GM18951 (cell line): Measurements from ENCODE around the gene SLC22A3.
"Not testable (repeated sequence)": the region's sequence is repeated elsewhere in the genome, so short reads cannot be mapped to it uniquely, and the experiment has no call there.

Experiments
- POLR2A ChIP-seq: IDR thresholded peaks from 4 replicates; pipeline ENCODE4 v1.6.1; 2011; ENCODE audit warnings: mild to moderate bottlenecking; ENCODE audit not compliant: insufficient read length, insufficient read depth; ENCODE audit errors: extremely low read depth
- in situ Hi-C: fragments of 300-500 bp; cut with MboI; formaldehyde crosslinking; loops from one replicate; pipeline ENCODE4 v1.12.0; 2022; ENCODE audit warnings: low sequenced_read_pairs, mixed read lengths, inconsistent platforms; ENCODE audit not compliant: unreplicated experiment

The SLC22A3 gene

DNA sequence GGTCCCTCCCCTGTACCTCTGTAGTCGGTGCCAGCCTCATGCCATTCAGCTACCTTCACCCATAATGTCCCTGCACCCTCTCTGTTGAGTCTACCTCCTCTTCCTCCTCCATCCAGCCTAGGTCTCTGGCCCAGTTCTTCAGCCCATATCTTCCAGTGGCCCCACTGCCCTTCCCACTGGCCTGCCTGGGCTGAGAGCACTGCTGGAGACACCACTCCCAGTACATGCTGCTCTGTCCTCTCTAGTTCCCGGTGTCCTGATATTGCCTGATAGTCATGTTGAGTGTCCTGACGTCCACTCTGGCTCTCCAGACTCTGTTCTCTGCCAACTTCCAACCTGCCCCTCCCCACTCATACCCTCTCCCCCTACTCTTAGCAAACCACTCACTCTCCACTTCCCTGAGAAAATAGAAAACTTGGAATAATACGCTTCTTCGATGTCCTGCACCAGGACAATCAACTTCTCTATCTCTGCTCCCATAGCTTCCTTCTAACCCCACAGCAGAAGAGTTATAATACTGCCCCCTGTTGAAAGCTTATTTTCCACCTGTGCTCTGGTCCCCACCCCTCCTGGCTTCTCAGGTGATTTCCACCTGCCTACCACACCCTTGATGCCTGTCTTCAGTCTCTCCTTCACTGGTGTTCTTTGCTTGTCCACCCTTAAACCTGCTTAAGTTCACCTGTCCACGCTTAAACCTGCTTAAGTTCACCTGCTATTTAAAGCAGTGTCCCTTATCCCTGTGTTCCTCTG, 19.8 kb downstream of the SLC22A3 start:
- in situ Hi-C loops = no loop called here

GRCh38 chr6:160368670-160369069, 20.5 kb downstream of the SLC22A3 start:
- in situ Hi-C loops = no loop called here
- no peak for TF ChIP-seq POLR2A

More for the DNA sequence above, 19.8 kb downstream of the SLC22A3 start:
- TF ChIP-seq POLR2A = no peak

DNA sequence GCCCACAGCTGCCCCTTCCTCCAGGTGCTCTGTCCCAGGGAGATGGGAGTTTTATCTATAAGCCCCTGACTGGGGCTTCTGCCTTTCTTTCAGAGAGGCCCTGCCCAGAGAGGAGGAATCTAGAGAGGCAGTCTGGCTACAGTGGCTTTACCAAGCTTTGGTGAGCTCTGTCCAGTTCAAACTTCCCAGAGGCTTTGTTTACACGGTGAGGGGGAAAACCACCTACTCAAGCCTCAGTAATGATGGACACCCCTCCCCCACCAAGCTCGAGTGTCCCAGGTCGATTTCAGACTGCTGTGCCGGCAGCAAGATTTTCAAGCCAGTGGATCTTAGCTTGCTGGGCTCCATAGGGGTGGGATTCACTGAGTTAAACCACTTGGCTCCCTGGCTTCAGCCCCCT, 25.4 kb downstream of the SLC22A3 start:
- in situ Hi-C loops = not testable (repeated sequence)

GRCh38 chr6:160374836-160375560, 26.8 kb downstream of the SLC22A3 start:
- TF ChIP-seq POLR2A = no peak
- in situ Hi-C loops = no loop called here

GRCh38 chr6:160375561-160375949, 27.4 kb downstream of the SLC22A3 start:
- TF ChIP-seq POLR2A = no peak
- in situ Hi-C loops = no loop called here

GRCh38 chr6:160376445-160376844, 28.3 kb downstream of the SLC22A3 start:
- no peak for TF ChIP-seq POLR2A
- in situ Hi-C loops = no loop called here

DNA sequence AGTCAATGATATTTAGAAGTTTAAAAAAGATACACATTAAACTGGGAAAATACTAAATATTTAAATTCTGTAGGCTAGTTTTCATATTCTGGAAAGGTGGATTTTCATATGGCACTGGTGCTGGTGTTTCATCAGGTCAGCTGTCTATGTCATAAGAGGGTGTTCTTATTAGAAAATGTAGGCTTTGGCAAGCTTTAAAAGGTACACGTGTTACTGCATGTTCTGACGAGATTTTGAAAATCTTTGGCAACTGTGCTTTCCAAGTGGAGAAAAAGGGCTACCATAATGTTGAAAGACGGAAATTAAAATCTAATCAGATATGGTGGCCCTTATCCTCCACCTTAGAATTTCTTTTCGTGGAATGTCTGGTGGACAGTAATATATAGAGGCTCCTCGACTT, 30.0 kb downstream of the SLC22A3 start:
- TF ChIP-seq POLR2A = no peak
- in situ Hi-C loops = no loop called here

DNA sequence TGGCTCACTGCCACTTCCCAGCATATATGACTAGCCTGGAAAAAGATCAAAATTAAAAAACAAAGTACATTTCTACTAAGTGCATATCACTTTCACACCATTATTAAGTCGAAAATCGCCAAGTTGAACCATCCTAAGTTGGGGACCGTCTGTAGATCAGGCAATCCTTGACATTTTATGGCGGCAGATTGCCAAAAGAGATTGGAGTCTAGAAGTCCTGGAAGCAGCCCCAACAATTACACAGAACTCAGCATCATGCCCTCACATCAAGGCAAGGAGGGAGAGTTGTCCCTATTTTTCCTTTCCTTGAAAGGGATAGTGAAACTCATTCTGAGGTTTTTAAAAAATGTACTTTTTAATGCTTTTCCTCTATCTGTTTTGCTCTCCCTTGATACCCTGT, 30.7 kb downstream of the SLC22A3 start:
- in situ Hi-C loops = no loop called here
- no peak for TF ChIP-seq POLR2A

DNA sequence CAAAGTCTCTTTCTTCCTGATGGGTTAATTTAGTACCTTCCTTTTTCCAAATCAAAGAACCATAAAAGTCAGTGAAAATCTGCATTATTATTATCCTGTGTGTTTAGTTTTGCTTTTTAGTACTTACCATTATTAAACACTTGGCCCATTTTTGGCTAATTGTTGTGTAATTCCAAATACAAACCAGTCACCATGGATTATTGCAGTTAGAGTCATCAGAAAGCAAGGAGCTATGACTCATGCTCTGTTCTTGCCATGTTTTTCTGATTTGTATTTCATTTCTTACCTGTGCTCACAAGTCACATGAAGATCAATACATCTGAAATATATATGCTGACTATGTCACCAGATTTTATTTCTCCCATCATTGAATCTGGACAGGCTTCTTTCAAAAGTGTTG, 31.3 kb downstream of the SLC22A3 start:
- in situ Hi-C loops = no loop called here
- no peak for TF ChIP-seq POLR2A

DNA sequence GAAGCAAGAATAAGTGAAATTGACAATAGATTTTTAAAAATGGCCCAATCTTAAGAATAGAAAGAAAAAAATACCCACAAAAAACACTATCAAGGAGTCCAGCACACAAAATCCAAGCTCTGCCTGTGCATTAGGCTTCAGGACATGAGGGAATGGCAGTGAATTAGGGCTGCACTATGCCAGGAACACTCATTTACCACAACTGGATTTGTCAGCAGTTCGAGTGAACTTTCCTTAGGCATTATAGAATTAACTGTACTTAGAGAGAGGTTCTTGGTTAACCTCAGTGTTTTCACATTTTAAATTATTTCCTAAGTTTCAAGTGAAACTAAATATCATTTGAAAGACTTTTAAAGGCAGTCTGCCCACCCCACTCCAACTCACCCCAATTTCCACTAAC, 34.8 kb downstream of the SLC22A3 start:
- in situ Hi-C loops = no loop called here
- TF ChIP-seq POLR2A = no peak

DNA sequence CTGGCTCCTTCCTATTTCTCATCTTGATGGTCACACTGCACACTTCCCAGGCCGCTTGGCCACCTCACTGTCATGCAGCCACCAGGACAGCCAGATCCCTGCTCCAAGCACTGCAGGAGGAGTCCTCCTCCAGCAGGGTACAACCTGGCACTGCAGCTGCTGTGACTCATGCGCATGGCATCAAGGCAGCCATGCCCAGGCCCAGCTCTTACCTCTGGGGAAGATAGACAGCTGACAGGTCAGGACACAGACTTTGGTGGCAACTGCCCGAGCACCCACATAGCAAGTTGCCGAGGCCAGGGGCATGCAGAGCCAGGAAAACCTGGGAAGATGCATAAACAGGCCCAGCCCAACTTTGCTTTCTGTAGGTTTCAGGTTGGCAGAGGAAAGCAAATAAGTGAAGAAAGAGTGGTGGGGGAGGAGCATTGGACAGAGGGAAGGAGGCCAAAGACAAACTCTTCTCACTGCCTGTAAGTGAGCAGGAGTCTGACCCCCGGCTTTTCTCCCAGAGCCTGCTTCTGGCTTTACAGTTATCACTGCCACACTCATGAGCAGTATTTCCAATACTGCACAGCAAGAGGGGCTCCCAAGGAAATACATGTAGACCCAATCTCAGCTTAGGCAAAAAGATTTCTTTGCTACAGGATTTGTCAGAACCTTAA, 38.8 kb downstream of the SLC22A3 start:
- in situ Hi-C loops = no loop called here
- no peak for TF ChIP-seq POLR2A

- no peak for TF ChIP-seq POLR2A
- in situ Hi-C loops = no loop called here
Measured at GRCh38 chr6:160387916-160388643, 39.9 kb downstream of the SLC22A3 start.

- in situ Hi-C loops = no loop called here
- no peak for TF ChIP-seq POLR2A
Measured at GRCh38 chr6:160388922-160389321, 40.7 kb downstream of the SLC22A3 start.
